Prostate gland (tissue), 2 donors: Measurements from ENCODE around the gene CPSF7. TPM values are rescaled to one million over a fixed set of nuclear protein-coding genes. Genes with fewer than 3 reads are reported as not detected.

ENCODE experiments used
- DNase-seq: peaks from one replicate; pipeline ENCODE4 v3.0.0-alpha.2; 2019; ENCODE audit warnings: low spot score
- H3K27ac ChIP-seq, 2 donors: fragments of 200-600 bp; sonication (generic); 2 replicates each; pipeline ENCODE4 v1.5.1; 2017 to 2019
- H3K27me3 ChIP-seq: fragments of 200-600 bp; sonication (generic); replicated peaks from 2 replicates; pipeline ENCODE4 v1.5.1; 2019; ENCODE audit not compliant: insufficient read depth
- H3K36me3 ChIP-seq, 2 donors: fragments of 200-600 bp; sonication (generic); 1 replicate in 1 of 2; 2 replicates in 1 of 2; pipeline versions ENCODE4 v1.5.1 to v1.8.1; 2017 to 2019
- H3K4me1 ChIP-seq: fragments of 200-600 bp; sonication (generic); replicated peaks from 2 replicates; pipeline ENCODE4 v1.5.1; 2019
- H3K4me3 ChIP-seq, 2 donors: fragments of 200-600 bp; sonication (generic); 2 replicates each; pipeline ENCODE4 v1.5.1; 2017 to 2019
- H3K9me3 ChIP-seq: fragments of 200-600 bp; sonication (generic); 2 replicates; pipeline ENCODE4 v1.5.1; 2017
- CTCF ChIP-seq, 4 experiments: fragments of 200-600 bp in 2 of 4; fragments of 450-650 bp in 2 of 4; sonication (generic) in 2 of 4; IDR thresholded peaks; 1 replicate in 3 of 4; 2 replicates in 1 of 4; pipeline ENCODE4 v1.5.1; 2016 to 2019; ENCODE audit warnings: antibody characterized with exemption in 4 of 4, mild to moderate bottlenecking in 2 of 4, moderate library complexity in 2 of 4
- POLR2A ChIP-seq: fragments of 450-650 bp; IDR thresholded peaks from one replicate; pipeline ENCODE4 v1.6.1; 2016; ENCODE audit warnings: antibody characterized with exemption, mild to moderate bottlenecking
- POLR2AphosphoS5 ChIP-seq: sonication (generic); formaldehyde crosslinking; IDR thresholded peaks from one replicate; pipeline ENCODE4 v1.6.1; 2017; ENCODE audit warnings: antibody characterized with exemption
- WGBS: methylation state at CpG from one replicate; pipeline ENCODE4 v1.1.5; 2018; 5-methylcytosine and 5-hydroxymethylcytosine counted together
- intact Hi-C: fragments of 100-400 bp; cut with DNase I; formaldehyde crosslinking; loops from one replicate; pipeline ENCODE4 v1.14.2; 2022
- total RNA-seq, 2 donors: library from RNA; depleted of rRNA; stranded (reverse); fragments of >200 nt; gene quantifications; one replicate each; pipeline ENCODE4 v1.1.0, GENCODE V29; 2016

The CPSF7 gene, protein sequence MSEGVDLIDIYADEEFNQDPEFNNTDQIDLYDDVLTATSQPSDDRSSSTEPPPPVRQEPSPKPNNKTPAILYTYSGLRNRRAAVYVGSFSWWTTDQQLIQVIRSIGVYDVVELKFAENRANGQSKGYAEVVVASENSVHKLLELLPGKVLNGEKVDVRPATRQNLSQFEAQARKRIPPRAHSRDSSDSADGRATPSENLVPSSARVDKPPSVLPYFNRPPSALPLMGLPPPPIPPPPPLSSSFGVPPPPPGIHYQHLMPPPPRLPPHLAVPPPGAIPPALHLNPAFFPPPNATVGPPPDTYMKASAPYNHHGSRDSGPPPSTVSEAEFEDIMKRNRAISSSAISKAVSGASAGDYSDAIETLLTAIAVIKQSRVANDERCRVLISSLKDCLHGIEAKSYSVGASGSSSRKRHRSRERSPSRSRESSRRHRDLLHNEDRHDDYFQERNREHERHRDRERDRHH
- total RNA-seq = 10 to 100 TPM; 44.7 to 66.8 TPM

- Histone ChIP-seq H3K36me3 (peaks cover 0 to 9% of the 10 kb centered on the region in 2 donors), H3K27ac (peak within 1 kb of the TSS; percentile 93 to 98), H3K4me3 (peak within 1 kb of the TSS; percentile 69 to 97), H3K27me3 (no peaks in the 10 kb centered on the region), H3K4me1 (peaks cover 7% of the 10 kb centered on the region), H3K9me3 (no peaks in the 10 kb centered on the region)
- WGBS = under 1% methylated on average over 79 of the region's 82 CpGs
- intact Hi-C loops = no loop called here
- DNase-seq = peak; percentile 97
- TF ChIP-seq POLR2A (peak; percentile 71), POLR2AphosphoS5 (peak; percentile 92), CTCF (IDR thresholded peaks at IDR 0.05) (peak in 1 of 4 experiments; percentile 7)
Observed at GRCh38 chr11:61429691-61430582, at the start of gene CPSF7, which contains the start of gene SDHAF2. TSS of gene CPSF7 (minus strand) at chr11:61429975. CDS start at chr11:61429235, 740 bp downstream. TSS of gene SDHAF2 (plus strand) at chr11:61430124. CDS start at chr11:61430147, 23 bp downstream.

DNA sequence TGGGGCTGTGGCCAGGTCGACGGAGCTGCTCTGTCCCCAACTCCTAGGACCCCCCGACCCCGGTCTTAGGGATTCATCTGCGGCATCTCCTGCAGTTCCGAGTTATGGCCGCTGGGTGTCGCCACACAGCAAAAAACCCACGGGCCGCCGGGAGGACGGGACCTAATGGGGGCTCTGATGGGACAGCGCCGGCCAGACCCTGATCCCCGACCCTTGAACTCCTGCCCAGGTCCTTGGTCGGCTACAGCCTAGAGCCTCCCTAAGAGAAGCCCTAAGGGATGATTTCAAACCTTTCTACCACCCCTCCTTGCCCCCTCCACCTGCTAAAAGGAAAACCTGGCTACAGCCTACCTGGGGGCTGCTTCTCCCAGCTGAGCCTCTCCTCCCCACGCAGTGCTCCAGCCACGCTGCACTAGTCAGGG, 48.0 kb upstream of the CPSF7 start:
- intact Hi-C loops = loop anchor here (2.0 to 10.0 kb wide), 3 partner anchors 39 to 257 kb away; no protein-coding TSS in a partner anchor
- no peaks in the 10 kb centered on the region for H3K4me1 ChIP-seq
- H3K4me3 ChIP-seq = no peak overlapping the region
- no peaks in the 10 kb centered on the region for H3K9me3 ChIP-seq
- H3K27ac ChIP-seq = no peak overlapping the region
- peak; percentile 22 for DNase-seq
- TF ChIP-seq POLR2AphosphoS5 (no peak), CTCF (IDR thresholded peaks at IDR 0.05) (peak; percentile 88 to 97 (median 90))
- 2% methylated on average over 18 of the region's 18 CpGs for WGBS
- no peaks in the 10 kb centered on the region for H3K36me3 ChIP-seq
- no peaks in the 10 kb centered on the region for H3K27me3 ChIP-seq

DNA sequence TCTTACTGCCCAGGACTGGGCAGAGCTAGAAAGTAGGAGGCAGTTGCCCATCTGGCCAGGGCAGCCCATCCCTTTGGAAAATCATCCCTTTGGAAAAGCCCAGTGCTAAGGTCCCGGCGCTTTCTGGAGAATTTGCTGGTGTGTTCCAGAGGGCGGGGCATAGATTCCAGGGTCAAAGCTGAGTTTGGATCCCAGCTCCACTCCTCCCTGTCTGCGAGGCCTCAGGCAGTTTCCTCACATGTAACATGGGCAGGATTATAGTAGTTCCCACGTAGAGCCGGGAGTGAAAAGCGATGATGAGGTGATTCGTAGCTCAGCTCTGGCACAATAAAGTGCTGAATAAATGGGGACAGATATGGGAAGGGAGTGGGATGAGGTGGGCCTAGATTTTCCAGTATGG, 47.4 kb upstream of the CPSF7 start:
- H3K4me1 ChIP-seq = peaks cover 2% of the 10 kb centered on the region
- H3K27ac ChIP-seq = no peak overlapping the region
- H3K36me3 ChIP-seq = no peaks in the 10 kb centered on the region
- no peaks in the 10 kb centered on the region for H3K9me3 ChIP-seq
- 58% methylated on average over 8 of the region's 8 CpGs for WGBS
- H3K27me3 ChIP-seq = no peaks in the 10 kb centered on the region
- TF ChIP-seq CTCF (IDR thresholded peaks at IDR 0.05) = no peak
- TF ChIP-seq POLR2A = no peak
- no peak for TF ChIP-seq POLR2AphosphoS5
- no peak for DNase-seq
- intact Hi-C loops = loop anchor here (2.0 to 10.0 kb wide), 3 partner anchors 40 to 258 kb away; no protein-coding TSS in a partner anchor
- no peak overlapping the region for H3K4me3 ChIP-seq

DNA sequence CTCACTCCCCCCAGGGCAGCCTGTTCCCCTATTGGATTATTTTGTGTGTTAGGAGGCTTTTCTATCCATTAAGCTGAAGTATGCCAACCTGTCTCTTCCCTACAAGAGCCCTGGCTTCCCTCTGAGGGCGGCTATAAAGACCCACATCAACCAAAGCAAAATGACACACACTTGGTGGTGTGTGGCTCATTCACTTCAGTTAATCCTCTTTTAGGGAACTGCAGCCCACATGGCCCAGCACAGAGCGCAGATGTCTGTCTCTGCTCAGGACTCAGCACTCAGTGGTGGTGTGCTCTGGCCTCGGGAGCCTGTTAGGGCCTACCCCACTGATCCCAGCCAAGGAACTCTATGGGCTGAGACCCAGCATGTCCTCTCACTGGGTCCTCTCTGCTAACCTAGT, 46.6 kb upstream of the CPSF7 start:
- H3K27ac ChIP-seq = no peak overlapping the region
- no peak overlapping the region for H3K4me3 ChIP-seq
- H3K4me1 ChIP-seq = peaks cover 2% of the 10 kb centered on the region
- intact Hi-C loops = loop anchor here (2.0 to 10.0 kb wide), 3 partner anchors 40 to 258 kb away; no protein-coding TSS in a partner anchor
- no peaks in the 10 kb centered on the region for H3K27me3 ChIP-seq
- no peak for DNase-seq
- no peaks in the 10 kb centered on the region for H3K9me3 ChIP-seq
- H3K36me3 ChIP-seq = no peaks in the 10 kb centered on the region
- WGBS = 89% methylated on average over 3 of the region's 3 CpGs
- TF ChIP-seq POLR2AphosphoS5 = no peak
- TF ChIP-seq POLR2A = no peak

DNA sequence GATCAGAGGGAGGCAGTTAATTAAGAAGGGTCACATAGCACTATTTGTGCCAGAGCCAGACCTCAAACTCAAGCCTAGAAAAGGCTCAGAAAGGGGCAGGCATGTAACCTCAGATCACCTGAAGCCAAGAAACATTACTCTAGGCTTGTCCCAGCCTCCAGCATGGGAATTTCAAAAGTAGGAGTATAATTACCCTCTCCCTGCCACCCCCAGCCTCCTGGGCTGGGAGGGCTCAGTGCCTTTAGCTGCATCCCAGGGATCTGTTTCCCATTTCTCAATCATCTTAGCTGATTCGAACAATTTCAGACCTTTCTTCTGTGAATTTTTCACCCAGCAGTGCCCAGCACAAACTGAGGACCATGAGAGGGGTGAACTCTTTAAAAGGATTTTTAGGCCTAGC, 45.7 kb upstream of the CPSF7 start:
- no peaks in the 10 kb centered on the region for H3K36me3 ChIP-seq
- no peaks in the 10 kb centered on the region for H3K9me3 ChIP-seq
- 100% methylated on average over 1 of the region's 1 CpG for WGBS
- H3K27me3 ChIP-seq = no peaks in the 10 kb centered on the region
- no peak overlapping the region for H3K4me3 ChIP-seq
- no peak overlapping the region for H3K27ac ChIP-seq
- H3K4me1 ChIP-seq = peaks cover 2% of the 10 kb centered on the region
- DNase-seq = no peak
- TF ChIP-seq CTCF (IDR thresholded peaks at IDR 0.05) (no peak), POLR2AphosphoS5 (no peak), POLR2A (no peak)
- intact Hi-C loops = loop anchor here (10.0 kb wide), 2 partner anchors 159 to 259 kb away; no protein-coding TSS in a partner anchor
